Body of pancreas (tissue), 4 donors: Measurements from ENCODE around the gene PIF1. TPM values are rescaled to one million over a fixed set of nuclear protein-coding genes. Genes with fewer than 3 reads are reported as not detected.

ENCODE experiments used
- ATAC-seq: fragments of 150-250 bp; one replicate; pipeline ENCODE4 v1.9.1; 2016
- DNase-seq, 4 donors: peaks; one replicate each; pipeline ENCODE4 v3.0.0-alpha.2; 2019
- H3K27ac ChIP-seq, 4 donors: fragments of 200-600 bp; sonication (generic); 1 replicate in 3 of 4; 2 replicates in 1 of 4; pipeline versions ENCODE4 v1.5.1 to v1.6.1; 2016 to 2019; ENCODE audit warnings: mild to moderate bottlenecking in 1 of 4, mixed read lengths in 1 of 4, moderate library complexity in 1 of 4
- H3K27me3 ChIP-seq, 2 donors: fragments of 200-600 bp; sonication (generic); one replicate each; pipeline ENCODE4 v1.6.0; 2016; ENCODE audit warnings: mild to moderate bottlenecking in 1 of 2
- H3K36me3 ChIP-seq, 2 donors: fragments of 200-600 bp; sonication (generic); replicated peaks in 1 of 2; 2 replicates each; pipeline ENCODE4 v1.5.1; 2016; ENCODE audit warnings: low read depth in 2 of 2; ENCODE audit not compliant: insufficient read depth in 1 of 2
- H3K4me1 ChIP-seq: fragments of 200-600 bp; sonication (generic); one replicate; pipeline ENCODE4 v1.6.0; 2016
- H3K4me3 ChIP-seq, 2 donors: fragments of 200-600 bp; sonication (generic); 1 replicate in 1 of 2; 2 replicates in 1 of 2; pipeline ENCODE4 v1.5.1; 2016 to 2019
- H3K9me3 ChIP-seq, 3 donors: fragments of 200-600 bp; sonication (generic); 1 replicate in 2 of 3; 2 replicates in 1 of 3; pipeline ENCODE4 v1.5.1; 2016
- POLR2A ChIP-seq, 3 donors: fragments of 450-650 bp; IDR thresholded peaks; one replicate each; pipeline ENCODE4 v1.6.1; 2016; ENCODE audit warnings: antibody characterized with exemption in 3 of 3, mild to moderate bottlenecking in 2 of 3
- WGBS, 2 donors: methylation state at CpG; one replicate each; pipeline ENCODE4 v1.1.5; 2017; 5-methylcytosine and 5-hydroxymethylcytosine counted together
- intact Hi-C: fragments of 100-400 bp; cut with DNase I; formaldehyde crosslinking; loops from one replicate; pipeline ENCODE4 v1.15.1; 2023
- total RNA-seq, 2 donors: library from RNA; depleted of rRNA; stranded (reverse); fragments of >200 nt; gene quantifications; one replicate each; pipeline ENCODE4 v1.1.0, GENCODE V29; 2016
- TF ChIP-seq, protein P1 (sequence below), 7 experiments: fragments of 450-650 bp in 4 of 7; fragments of 200-600 bp in 3 of 7; sonication (generic) in 3 of 7; IDR thresholded peaks; one replicate each; pipeline ENCODE4 v1.5.1; 2016 to 2019; ENCODE audit warnings: antibody characterized with exemption in 7 of 7

Gene PIF1
- total RNA-seq, 2 donors from 2014 or later, result not detected

- DNase-seq (no peak), ATAC-seq (no peak)
- Histone ChIP-seq H3K4me3 (no peak overlapping the region), H3K4me1 (peaks cover 23% of the 10 kb centered on the region), H3K27ac (no peak overlapping the region), H3K9me3 (no peaks in the 10 kb centered on the region), H3K27me3 (no peaks in the 10 kb centered on the region), H3K36me3 (peaks cover 0 to 1% of the 10 kb centered on the region in 2 donors)
- no peak for TF ChIP-seq POLR2A (IDR thresholded peaks at IDR 0.05)
- TF ChIP-seq, protein P1, sequence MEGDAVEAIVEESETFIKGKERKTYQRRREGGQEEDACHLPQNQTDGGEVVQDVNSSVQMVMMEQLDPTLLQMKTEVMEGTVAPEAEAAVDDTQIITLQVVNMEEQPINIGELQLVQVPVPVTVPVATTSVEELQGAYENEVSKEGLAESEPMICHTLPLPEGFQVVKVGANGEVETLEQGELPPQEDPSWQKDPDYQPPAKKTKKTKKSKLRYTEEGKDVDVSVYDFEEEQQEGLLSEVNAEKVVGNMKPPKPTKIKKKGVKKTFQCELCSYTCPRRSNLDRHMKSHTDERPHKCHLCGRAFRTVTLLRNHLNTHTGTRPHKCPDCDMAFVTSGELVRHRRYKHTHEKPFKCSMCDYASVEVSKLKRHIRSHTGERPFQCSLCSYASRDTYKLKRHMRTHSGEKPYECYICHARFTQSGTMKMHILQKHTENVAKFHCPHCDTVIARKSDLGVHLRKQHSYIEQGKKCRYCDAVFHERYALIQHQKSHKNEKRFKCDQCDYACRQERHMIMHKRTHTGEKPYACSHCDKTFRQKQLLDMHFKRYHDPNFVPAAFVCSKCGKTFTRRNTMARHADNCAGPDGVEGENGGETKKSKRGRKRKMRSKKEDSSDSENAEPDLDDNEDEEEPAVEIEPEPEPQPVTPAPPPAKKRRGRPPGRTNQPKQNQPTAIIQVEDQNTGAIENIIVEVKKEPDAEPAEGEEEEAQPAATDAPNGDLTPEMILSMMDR (IDR thresholded peaks at IDR 0.05), result no peak
- intact Hi-C loops, result no loop called here
- 86 to 93% methylated on average over 3 to 7 of the region's 7 CpGs for WGBS, 2 donors
Measured at GRCh38 chr15:64855205-64855975, 29.9 kb upstream of the PIF1 start.

- Histone ChIP-seq H3K4me1 (peaks cover 23% of the 10 kb centered on the region), H3K9me3 (no peaks in the 10 kb centered on the region), H3K36me3 (peaks cover 0 to 1% of the 10 kb centered on the region in 2 donors), H3K27me3 (no peaks in the 10 kb centered on the region), H3K27ac (no peak overlapping the region), H3K4me3 (no peak overlapping the region)
- DNase-seq (no peak), ATAC-seq (no peak)
- TF ChIP-seq POLR2A (IDR thresholded peaks at IDR 0.05), result no peak
- TF ChIP-seq, protein P1 (IDR thresholded peaks at IDR 0.05), result no peak
- intact Hi-C loops, result no loop called here
- 69% methylated on average over 2 of the region's 3 CpGs for WGBS, 2 donors
Measured at GRCh38 chr15:64854526-64854925, 29.1 kb upstream of the PIF1 start.

DNA sequence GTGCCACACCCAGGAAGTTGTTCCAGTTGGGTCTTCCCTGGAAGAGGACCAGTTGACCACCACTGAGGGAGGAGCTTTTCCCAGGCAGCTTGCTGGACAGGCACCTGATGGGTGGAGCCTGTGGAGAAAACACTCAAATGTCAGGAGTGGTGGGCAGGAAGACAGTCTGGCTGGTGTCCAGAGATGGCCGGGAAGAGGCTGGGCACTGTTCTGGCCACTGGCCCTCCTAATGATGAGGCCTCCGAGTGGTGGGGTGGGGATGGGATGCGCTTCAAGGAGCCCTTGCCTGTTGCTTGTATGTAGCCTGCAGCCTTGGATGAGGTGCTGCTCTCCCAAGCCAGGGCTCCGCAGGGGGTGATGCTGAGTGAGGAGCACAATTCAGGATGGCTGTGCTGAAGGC is 28.6 kb upstream of the PIF1 start:
- H3K36me3 ChIP-seq, result peaks cover 0 to 1% of the 10 kb centered on the region in 2 donors
- TF ChIP-seq POLR2A (IDR thresholded peaks at IDR 0.05), result no peak
- TF ChIP-seq, protein P1 (IDR thresholded peaks at IDR 0.05), result no peak
- no peak overlapping the region for H3K4me3 ChIP-seq
- no peaks in the 10 kb centered on the region for H3K27me3 ChIP-seq
- ATAC-seq (no peak), DNase-seq (no peak)
- intact Hi-C loops, result no loop called here
- 72 to 96% methylated on average over 3 to 4 of the region's 4 CpGs for WGBS, 2 donors
- peaks cover 23% of the 10 kb centered on the region for H3K4me1 ChIP-seq
- H3K9me3 ChIP-seq, result no peaks in the 10 kb centered on the region
- H3K27ac ChIP-seq, result no peak overlapping the region

DNA sequence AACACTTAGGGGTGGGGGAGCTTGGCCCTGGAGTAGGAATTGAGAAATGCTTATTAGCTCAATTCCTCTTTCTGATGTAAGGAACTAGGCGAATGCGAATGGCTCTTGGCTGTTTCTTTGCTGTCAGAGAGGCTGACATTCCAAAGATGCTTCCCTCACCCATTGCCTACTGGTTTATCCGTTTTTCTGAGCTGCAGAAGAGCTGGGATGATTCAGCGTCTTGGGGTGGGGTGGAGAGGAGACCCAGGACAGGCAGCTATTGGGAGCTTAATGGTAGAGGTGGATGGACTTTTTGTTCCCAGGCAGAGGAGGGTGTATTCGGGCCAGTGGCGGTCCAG is 26.0 kb upstream of the PIF1 start:
- intact Hi-C loops, result no loop called here
- H3K4me3 ChIP-seq, result no peak overlapping the region
- no peaks in the 10 kb centered on the region for H3K27me3 ChIP-seq
- H3K36me3 ChIP-seq, result peaks cover 0 to 1% of the 10 kb centered on the region in 2 donors
- 70 to 72% methylated on average over 6 of the region's 6 CpGs for WGBS, 2 donors
- H3K4me1 ChIP-seq, result peaks cover 9% of the 10 kb centered on the region
- TF ChIP-seq, protein P1 (IDR thresholded peaks at IDR 0.05), result no peak
- TF ChIP-seq POLR2A (IDR thresholded peaks at IDR 0.05), result no peak
- DNase-seq (peak in 1 of 4 donors; percentile 56), ATAC-seq (peak; percentile 37)
- H3K27ac ChIP-seq, result no peak overlapping the region
- H3K9me3 ChIP-seq, result no peaks in the 10 kb centered on the region
